Testis (tissue), 2 donors: ENCODE results near the gene GLCE.

Experiments
- CTCF ChIP-seq, 3 experiments: fragments of 450-650 bp in 2 of 3; fragments of 200-600 bp in 1 of 3; sonication (generic) in 1 of 3; IDR thresholded peaks; one replicate each; pipeline ENCODE4 v1.5.1; 2016 to 2019; ENCODE audit warnings: antibody characterized with exemption in 3 of 3, mild to moderate bottlenecking in 2 of 3, moderate library complexity in 1 of 3
- POLR2A ChIP-seq: fragments of 450-650 bp; IDR thresholded peaks from one replicate; pipeline ENCODE4 v1.6.1; 2017; ENCODE audit warnings: antibody characterized with exemption, mild to moderate bottlenecking, moderate library complexity

- TF ChIP-seq CTCF (IDR thresholded peaks at IDR 0.05), result no peak
- TF ChIP-seq POLR2A, result no peak
These were observed 76.1 kb downstream of the GLCE start for GRCh38 chr15:69236505-69236904.
